MV-4-11 (cell line): Measurements from ENCODE around the gene MYRF.

Source experiments
- DNase-seq: peaks from one replicate; lab custom pipeline; 2025; lab: John Stamatoyannopoulos, UW

Gene MYRF

GRCh38 chr11:61795459-61795858 is 43.0 kb downstream of the MYRF start:
- no peak for DNase-seq

GRCh38 chr11:61795876-61796526 is 43.6 kb downstream of the MYRF start:
- no peak for DNase-seq

DNA sequence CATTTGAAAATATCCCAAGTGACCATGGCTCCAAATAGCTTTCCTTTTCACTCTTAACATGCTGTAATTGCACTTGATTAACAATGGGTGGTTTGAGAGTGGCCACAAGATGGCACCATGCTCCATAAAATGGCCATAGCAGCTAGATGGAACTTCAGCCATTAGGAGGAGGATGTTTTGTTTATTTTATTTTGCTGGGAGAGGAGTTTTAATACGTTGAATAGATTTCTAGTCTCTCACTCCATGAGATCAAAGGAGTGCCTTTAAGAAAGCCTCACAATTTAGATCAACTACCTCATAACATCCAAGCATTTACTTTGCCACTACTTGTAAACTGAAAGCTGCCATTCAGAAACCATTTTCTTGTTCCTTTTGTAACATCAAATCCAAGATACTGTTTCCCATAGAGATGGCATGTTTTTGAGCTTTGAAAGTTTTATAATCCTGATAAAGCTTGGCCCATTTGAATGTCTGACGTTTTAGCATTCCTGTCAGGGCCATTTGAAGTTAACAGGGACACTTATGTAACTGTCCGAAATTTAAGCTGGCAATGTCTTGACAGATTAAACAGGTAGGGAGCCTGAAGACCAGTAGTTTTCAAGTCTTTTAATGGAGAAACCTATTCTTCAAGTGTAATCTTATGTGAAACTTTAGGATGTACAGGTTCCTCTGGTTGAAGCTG is 45.0 kb downstream of the MYRF start:
- DNase-seq = peak; percentile 74

DNA sequence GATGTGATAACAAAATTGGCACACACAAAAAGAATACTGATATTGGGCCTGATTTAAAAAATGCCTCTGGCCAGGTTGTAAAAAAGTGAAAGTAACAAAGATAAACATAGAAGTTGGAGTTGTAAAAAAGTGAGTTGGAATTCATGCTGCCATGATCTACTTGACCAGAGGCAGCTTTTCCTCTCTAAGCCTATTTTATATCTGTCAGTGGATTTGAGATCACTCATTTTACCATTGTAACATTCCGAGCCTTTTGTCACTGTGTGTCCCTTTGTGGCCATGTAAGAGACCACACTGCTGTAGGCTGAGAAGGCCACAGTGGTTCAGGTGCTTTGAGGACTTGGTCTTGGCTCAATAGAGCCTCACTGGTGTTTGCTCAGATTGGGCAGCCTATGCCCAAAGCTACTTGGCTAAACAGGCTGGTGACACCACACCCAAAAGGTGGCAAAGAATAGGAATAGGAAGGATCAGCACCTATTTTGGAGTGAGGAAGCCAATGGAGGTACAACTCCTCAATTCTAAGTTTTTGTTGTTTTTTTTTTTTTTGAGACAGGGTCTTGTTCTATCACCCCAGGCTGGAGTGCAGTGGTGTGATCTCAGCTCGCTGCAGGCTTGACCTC is 47.3 kb downstream of the MYRF start:
- no peak for DNase-seq

- DNase-seq = no peak
These were observed 48.2 kb downstream of the MYRF start for GRCh38 chr11:61800331-61801281.

- DNase-seq = no peak
These were observed 50.2 kb downstream of the MYRF start for GRCh38 chr11:61802605-61803004.

DNA sequence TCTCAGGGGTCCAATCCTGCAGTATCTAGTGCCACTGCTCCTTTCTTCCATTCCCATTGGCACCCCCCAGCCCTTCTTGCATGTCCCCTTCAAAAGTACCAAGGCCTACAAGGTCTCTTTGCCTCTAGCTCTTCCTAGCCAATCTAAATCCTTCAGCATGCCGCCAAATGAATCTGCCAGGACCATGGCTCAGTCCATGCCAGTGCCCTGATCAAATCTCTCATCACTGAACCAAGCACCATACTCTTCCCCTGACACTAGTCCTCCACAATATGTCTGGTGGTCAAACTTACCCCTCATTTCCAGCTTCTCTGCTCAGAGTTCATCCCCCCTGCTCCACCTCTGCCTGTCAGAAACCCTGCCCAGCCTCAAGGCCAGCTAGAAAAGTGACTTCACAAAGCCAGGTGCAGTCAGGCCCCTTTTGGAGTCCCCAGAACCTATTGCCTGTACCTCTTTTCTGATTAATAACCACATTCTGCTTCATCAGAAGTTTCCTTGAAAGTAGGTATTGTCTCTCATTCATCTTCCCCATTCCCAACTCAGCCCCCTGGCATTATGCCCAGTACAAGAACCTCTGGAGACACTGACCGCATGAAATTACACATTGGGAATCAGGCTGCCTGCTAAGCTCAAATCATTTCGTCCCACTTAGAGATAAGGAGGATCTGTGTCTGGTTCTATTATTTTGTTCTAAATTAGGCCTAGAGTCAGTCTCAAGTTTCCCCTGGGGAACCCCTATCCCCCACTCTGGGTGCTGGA is 51.6 kb downstream of the MYRF start:
- no peak for DNase-seq

- peak; percentile 64 for DNase-seq
These were observed 52.7 kb downstream of the MYRF start for GRCh38 chr11:61805146-61805545.

DNA sequence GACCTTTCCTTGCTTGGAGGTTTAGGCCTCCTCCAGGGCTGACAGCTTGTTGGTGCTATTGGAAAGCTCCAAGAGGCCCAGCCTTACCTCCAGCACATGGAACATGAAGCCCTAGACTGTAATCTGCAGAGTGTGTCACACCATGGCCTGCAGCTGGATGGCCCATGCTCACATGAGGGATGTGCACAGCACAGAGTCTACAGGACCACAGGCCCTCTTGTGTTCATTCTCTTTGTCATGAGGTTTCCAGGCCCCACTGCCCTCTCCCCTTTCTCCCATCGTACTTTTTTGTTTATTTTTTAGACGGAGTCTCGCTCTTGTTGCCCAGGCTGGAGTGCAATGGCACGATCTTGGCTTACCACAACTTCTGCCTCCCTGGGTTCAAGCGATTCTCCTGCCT is 54.3 kb downstream of the MYRF start:
- no peak for DNase-seq

- no peak for DNase-seq
These were observed 58.3 kb downstream of the MYRF start for GRCh38 chr11:61810671-61811175.

GRCh38 chr11:61811831-61812230 is 59.4 kb downstream of the MYRF start:
- no peak for DNase-seq

DNA sequence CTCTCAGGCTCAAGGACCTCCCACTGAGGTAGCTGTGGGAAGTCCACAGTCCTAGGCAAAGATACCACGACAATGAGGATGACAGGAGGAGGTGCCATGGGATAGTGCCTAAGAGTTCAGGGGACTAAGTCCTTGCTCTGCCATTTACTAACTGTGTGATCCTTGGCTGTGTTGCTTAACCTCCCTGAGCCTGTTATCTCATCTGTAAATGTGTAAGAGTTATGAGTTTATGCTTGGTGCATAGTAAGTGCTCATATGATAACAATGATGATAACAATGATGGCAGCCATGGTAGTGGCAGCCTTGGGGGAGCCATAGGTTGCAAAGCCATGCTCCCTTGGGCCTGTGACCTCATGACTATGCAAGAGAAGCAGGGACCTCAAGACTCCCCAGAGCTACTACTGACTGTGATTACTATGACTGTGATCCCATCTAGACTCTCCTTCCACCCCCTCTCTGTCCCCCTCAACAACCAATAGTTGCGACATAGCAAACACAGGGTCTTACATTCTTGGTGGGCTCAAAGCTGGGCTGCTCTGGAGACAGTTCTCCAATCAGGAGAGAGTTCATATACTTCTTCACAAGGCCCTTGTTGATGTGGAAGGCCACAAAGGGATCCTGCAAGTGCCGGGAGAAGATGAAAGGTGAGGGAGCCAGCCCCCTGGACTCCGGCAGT is 60.4 kb downstream of the MYRF start:
- no peak for DNase-seq

DNA sequence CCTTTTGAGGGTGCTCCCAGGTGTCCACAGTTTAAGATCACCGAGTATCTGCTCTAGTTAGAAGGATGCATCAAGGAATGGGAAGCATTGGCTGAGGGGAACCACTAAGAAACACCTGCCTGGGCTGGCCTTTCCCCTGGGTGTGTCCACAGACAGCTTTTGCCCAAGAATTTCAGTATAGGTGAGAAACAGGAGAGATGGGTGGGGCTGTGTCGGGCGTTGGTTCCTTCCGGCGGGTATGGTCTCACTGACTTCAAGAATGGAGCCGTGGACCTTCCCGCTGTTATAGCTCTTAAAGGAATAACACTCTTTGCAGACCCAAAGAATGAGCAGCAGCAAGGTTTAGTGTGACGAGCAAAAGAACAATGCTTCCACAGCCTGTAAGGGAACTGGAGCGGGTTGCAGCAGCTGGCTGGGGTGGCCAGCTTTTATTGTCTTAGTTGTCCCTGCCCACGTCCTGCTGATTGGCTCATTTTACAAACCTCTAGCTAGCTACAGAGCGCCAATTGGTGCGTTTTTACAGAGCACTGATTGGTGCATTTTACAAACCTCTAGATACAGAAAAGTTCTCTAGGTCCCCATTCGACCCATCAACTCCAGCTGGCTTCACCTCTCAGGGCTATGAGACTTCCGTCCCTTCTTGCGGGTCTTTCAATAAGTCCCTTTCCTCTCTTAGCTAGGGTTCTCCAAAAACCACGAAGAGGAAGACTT is 62.0 kb downstream of the MYRF start:
- peak; percentile 67 for DNase-seq

- peak; percentile 84 for DNase-seq
These were observed 62.7 kb downstream of the MYRF start for GRCh38 chr11:61814958-61815789.

DNA sequence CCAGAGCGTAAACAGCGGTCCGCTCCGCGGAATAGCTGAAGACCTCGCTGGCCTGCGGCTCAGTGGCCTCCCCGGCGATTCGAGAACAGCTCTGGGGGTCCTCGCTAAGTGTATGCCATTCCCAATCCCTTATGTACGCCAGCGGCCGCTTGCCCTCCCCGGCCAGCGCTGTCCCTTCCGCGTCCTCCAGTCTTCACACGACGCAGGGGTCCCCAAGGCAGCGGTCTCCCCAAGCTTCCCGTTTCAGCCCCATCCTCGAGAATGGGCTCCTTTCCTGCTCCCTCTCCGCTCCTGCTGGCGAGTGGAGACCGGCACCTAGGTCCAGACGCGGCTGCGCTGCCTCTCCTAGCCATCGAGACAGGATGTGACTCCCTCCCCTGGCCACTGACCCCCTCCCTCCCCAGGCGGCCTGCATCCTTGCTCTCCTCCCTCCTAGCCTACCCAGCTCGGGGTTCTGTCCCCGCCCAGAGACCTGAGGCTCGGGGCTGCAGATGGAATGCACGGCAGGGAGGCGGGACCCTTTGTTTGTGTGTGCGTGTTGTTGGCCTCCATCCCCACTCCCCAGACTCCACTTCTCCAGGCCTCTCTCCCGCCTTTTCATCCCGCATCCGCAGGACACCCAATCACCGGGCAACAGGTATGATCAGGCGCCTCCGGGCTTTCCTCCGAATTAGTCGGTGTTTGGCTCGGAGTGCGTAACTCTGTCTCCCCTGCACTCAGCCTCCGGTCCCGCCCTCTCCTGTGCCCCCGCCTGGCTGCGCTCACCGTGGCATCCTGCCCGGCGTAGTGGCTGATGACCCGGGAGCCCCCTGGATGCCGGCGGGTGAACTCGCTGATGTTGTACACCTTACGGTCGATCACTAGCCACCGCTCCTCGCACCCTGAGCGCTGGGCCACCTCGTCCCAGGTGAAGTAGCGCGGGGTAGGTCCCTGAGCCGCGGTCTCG is 63.6 kb downstream of the MYRF start:
- DNase-seq = peak; percentile 35

- DNase-seq = peak; percentile 95
These were observed 64.5 kb downstream of the MYRF start, which contains the start of gene FADS1 for GRCh38 chr11:61816736-61817455. Gene FADS1, minus strand, starts transcription at chr11:61817003. Its CDS starts 74 bp downstream, at chr11:61816929.
